ENCODE results near the gene SLC30A5. TPM values are rescaled to one million over a fixed set of nuclear protein-coding genes. Genes with fewer than 3 reads are reported as not detected.
"Not testable (repeated sequence)": the region's sequence is repeated elsewhere in the genome, so short reads cannot be mapped to it uniquely, and the experiment has no call there.

Gene SLC30A5
- total RNA-seq, 2 experiments from 2014 or later: 44.1 to 45.1 TPM

DNA sequence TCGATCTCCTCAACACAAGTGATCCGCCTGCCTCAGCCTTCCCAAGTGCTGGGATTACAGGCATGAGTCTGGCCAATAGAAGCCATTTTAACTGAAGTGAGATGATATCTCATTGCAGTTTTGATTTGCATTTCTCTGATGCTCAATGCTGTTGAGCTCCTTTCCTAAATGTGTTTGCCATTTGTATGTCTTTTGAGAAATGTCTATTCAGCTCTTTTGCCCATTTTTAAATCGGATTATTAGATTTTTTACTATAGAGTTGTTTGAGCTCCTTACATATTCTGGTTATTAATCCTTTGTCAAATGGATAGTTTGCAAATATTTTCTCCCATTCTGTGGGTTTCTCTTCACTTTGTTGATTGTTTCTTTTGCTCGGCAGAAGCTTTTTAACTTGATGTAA lies 46.4 kb downstream of the SLC30A5 start:
- ATAC-seq; intact Hi-C loops (cut with DNase I, micrococcal nuclease); POLR2A ChIA-PET; DNase-seq; H3K36me3 Mint-ChIP-seq (ENCODE audit: low read depth); H3K4me1 Mint-ChIP-seq; H3K27me3 Mint-ChIP-seq; H3K4me3 Mint-ChIP-seq; H3K27ac Mint-ChIP-seq; H3K9me3 Mint-ChIP-seq (ENCODE audit: low read depth): not testable (repeated sequence)
- CTCF ChIA-PET: interaction anchor here (0.7 to 1.6 kb wide), 2 partner anchors 14 to 503 kb away, joined by 3 to 4 read pairs; no protein-coding TSS in a partner anchor

DNA sequence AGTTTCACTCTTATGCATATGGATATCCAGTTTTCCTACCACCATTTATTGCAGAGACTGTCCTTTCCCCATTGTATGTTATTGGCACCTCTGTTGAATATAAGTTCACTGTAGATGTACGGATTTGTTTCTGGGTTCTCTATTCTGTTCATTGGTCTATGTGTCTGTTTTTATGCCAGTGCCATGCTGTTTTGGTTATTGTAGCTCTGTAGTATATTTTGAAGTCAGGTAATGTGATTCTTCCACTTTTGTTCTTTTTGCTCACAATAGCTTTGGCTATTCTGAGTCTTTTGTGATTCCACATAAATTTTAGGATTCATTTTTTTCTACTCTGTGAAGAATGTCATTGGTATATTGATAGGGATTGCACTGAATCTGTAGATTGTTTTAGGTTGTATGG lies 47.0 kb downstream of the SLC30A5 start:
- ChIA-PET CTCF (interaction anchor here (1.6 kb wide), 1 partner anchor 15 kb away, joined by 4 read pairs; no protein-coding TSS in a partner anchor), POLR2A (no interaction called here)
- no peaks in the 10 kb centered on the region for H3K36me3 Mint-ChIP-seq (ENCODE audit: low read depth)
- H3K27me3 Mint-ChIP-seq: no peaks in the 10 kb centered on the region
- intact Hi-C loops (cut with DNase I, micrococcal nuclease): no loop called here
- DNase-seq (no peak), ATAC-seq (no peak)
- H3K27ac Mint-ChIP-seq: no peak overlapping the region
- H3K4me1 Mint-ChIP-seq: no peaks in the 10 kb centered on the region
- no peak overlapping the region for H3K4me3 Mint-ChIP-seq
- peaks cover 8% of the 10 kb centered on the region for H3K9me3 Mint-ChIP-seq (ENCODE audit: low read depth)

DNA sequence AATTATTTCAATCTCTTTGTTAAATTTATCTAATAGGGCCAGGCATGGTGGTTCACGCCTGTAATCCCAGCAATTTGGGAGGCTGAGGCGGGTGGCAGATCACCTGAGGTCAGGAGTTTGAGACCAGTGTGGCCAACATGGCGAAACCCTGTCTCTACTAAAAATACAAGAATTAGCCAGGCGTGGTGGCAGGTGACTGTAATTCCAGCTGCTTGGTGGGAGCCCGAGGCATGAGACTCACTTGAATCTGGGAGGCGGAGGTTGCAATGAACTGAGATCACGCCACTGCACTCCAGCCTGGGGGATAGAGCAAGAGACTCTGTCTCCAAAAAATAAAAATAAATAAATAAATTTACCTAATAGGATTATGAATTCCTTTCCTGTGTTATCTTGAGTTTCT lies 54.8 kb downstream of the SLC30A5 start:
- POLR2A ChIA-PET; DNase-seq; ATAC-seq; H3K4me3 Mint-ChIP-seq; H3K9me3 Mint-ChIP-seq (ENCODE audit: low read depth); H3K36me3 Mint-ChIP-seq (ENCODE audit: low read depth); H3K27ac Mint-ChIP-seq; H3K4me1 Mint-ChIP-seq; intact Hi-C loops (cut with DNase I, micrococcal nuclease); CTCF ChIA-PET; H3K27me3 Mint-ChIP-seq: not testable (repeated sequence)

DNA sequence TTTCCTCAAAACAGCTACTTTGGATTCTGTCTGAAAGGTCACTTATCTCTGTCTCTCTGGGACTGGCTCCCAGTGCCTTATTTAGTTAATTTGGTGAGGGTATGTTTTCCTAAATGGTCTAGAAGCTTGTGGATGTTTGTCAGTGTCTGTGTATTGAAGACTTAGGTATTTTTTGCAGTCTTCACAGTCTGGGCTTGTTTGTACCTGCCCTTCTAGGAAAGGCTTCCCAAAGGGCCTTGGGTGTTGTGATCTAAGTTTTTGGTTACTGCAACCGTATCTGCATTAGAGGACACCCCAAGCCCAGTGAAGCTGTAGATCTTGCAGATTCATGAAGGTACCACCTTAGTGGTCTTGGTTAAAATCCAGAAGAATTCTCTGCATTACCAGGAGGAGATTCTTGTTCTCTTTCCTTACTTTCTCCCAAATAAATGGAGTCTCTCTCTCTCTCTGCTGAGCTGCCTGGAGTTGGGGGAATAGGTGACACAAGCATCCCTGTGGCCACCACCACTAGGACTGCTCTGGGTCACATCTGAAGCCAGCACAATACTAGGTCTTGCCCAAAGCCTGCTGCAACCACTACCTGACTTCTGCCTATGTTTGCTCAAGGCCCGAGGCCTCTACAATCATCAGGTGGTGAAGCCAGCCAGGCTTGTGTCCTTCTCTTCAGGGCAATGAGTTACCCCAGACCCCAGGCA lies 55.3 kb downstream of the SLC30A5 start:
- H3K4me1 Mint-ChIP-seq: no peaks in the 10 kb centered on the region
- no peaks in the 10 kb centered on the region for H3K27me3 Mint-ChIP-seq
- H3K36me3 Mint-ChIP-seq (ENCODE audit: low read depth): no peaks in the 10 kb centered on the region
- POLR2A ChIA-PET: no interaction called here
- CTCF ChIA-PET: no interaction called here
- H3K27ac Mint-ChIP-seq: no peak overlapping the region
- no peak for ATAC-seq
- no peak overlapping the region for H3K4me3 Mint-ChIP-seq
- intact Hi-C loops (cut with DNase I, micrococcal nuclease): no loop called here
- no peaks in the 10 kb centered on the region for H3K9me3 Mint-ChIP-seq (ENCODE audit: low read depth)
- no peak for DNase-seq

DNA sequence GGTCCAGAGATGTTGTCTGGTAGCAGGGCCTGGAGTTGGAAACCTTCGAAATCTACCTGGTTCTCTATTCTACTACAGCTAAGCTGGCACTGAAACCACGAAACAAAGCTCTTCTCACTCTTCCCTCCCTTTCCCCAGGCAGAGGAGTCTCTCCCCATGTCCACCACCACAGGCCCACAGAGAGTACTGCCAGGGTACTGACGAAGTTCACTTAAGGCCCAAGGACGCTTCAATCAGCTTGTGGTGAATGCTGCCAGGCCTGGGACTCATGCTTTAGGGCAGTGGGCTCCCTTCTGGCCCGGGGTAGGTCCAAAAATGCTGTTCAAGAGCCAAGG lies 55.8 kb downstream of the SLC30A5 start:
- POLR2A ChIA-PET: no interaction called here
- Mint-ChIP-seq H3K4me1 (no peaks in the 10 kb centered on the region), H3K9me3 (ENCODE audit: low read depth) (no peaks in the 10 kb centered on the region), H3K27me3 (no peaks in the 10 kb centered on the region), H3K27ac (no peak overlapping the region), H3K36me3 (ENCODE audit: low read depth) (no peaks in the 10 kb centered on the region), H3K4me3 (no peak overlapping the region)
- CTCF ChIA-PET: no interaction called here
- intact Hi-C loops (cut with DNase I, micrococcal nuclease): no loop called here
- DNase-seq (no peak), ATAC-seq (no peak)

DNA sequence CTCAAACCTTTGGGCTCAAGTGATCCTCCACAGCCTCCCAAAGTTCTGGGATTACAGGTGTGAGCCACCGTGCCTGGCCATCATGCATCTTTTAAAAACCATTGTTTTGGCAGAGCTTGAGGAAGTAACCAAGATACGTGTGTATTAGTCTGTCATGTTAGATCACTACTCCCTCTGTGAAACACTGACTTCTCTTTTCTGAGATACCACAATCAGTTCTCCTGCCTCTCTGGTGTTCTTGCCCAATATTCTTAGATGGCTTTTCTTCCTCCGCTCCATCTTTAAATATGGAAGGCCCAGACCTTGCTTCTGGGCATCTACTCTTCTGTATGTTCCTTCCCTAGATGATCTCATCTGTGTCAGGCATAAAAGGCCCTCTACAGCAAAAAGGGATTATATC lies 58.9 kb downstream of the SLC30A5 start:
- no peak overlapping the region for H3K4me3 Mint-ChIP-seq
- CTCF ChIA-PET: no interaction called here
- POLR2A ChIA-PET: no interaction called here
- no peak overlapping the region for H3K27ac Mint-ChIP-seq
- H3K4me1 Mint-ChIP-seq: no peaks in the 10 kb centered on the region
- H3K9me3 Mint-ChIP-seq (ENCODE audit: low read depth): no peaks in the 10 kb centered on the region
- no peaks in the 10 kb centered on the region for H3K27me3 Mint-ChIP-seq
- intact Hi-C loops (cut with DNase I, micrococcal nuclease): loop anchor here in 1 of 2 experiments (2.0 kb wide), 1 partner anchor 20 kb away; no protein-coding TSS in a partner anchor
- no peak for DNase-seq
- H3K36me3 Mint-ChIP-seq (ENCODE audit: low read depth): no peaks in the 10 kb centered on the region
- no peak for ATAC-seq

DNA sequence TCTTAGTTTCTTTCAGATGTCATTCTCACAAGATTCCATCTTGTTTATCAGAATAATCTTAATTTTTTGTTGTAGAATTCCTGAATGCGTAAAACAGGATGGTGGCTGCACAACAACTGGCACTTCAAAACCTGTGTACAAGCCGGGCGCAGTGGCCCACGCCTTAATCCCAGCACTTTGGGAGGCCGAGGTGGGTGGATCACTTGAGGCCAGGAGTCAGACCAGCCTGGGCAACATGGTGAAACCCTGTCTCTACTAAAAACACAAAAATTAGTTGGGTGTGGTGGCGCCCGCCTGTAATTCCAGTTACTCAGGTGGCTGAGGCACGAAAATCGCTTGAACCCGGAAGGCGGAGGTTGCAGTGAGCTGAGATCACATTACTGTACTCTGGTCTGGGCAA lies 62.6 kb downstream of the SLC30A5 start:
- Mint-ChIP-seq H3K9me3 (ENCODE audit: low read depth) (no peaks in the 10 kb centered on the region), H3K27me3 (no peaks in the 10 kb centered on the region), H3K4me1 (no peaks in the 10 kb centered on the region), H3K36me3 (ENCODE audit: low read depth) (no peaks in the 10 kb centered on the region), H3K4me3 (no peak overlapping the region), H3K27ac (no peak overlapping the region)
- ChIA-PET CTCF (no interaction called here), POLR2A (no interaction called here)
- intact Hi-C loops (cut with DNase I, micrococcal nuclease): no loop called here
- ATAC-seq (no peak), DNase-seq (no peak)

DNA sequence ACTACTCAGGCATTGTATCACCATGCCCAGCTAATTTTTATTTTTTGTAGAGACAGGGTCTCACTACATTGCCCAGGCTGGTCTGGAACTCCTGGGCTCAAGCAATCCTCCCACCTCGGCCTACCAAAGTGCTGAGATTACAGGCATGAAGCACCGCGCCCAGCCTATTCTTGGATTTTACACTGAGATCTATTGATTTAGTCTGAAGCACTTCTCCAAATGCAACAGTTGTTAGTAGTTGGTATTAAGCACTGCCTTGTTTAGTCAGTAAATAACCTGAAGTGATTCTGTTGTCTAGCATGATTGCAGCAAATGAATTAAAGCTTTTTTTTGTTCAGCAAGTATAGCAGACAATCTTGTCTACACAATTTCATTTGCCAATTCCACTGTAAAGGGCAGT lies 64.2 kb downstream of the SLC30A5 start:
- no peaks in the 10 kb centered on the region for H3K36me3 Mint-ChIP-seq (ENCODE audit: low read depth)
- H3K4me1 Mint-ChIP-seq: no peaks in the 10 kb centered on the region
- CTCF ChIA-PET: interaction anchor here (1.3 kb wide), 1 partner anchor 11 kb away, joined by 4 read pairs; no protein-coding TSS in a partner anchor

DNA sequence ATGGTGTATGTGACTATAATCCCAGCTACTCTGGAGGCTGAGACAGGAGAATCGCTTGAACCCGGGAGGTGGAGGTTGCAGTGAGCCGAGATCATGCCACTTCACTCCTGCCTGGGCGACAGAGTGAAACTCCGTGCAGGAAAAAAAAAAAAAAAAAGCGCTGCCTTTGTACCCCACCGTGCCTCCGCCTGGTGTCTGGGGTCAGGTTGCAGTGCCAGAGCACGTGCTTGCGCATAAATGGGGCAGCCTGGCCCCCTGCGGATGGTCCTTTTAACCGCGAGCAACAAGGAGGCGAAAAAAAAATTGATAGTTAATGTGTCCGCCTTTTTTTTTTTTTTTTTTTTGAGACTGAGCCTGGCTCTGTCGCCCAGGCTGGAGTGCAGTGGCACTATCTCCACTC lies 66.8 kb downstream of the SLC30A5 start:
- Mint-ChIP-seq H3K27ac (no peak overlapping the region), H3K36me3 (ENCODE audit: low read depth) (no peaks in the 10 kb centered on the region), H3K4me1 (no peaks in the 10 kb centered on the region), H3K27me3 (no peaks in the 10 kb centered on the region), H3K4me3 (no peak overlapping the region), H3K9me3 (ENCODE audit: low read depth) (no peaks in the 10 kb centered on the region)
- ATAC-seq: no peak
- intact Hi-C loops (cut with DNase I, micrococcal nuclease): loop anchor here in 1 of 2 experiments (10.0 kb wide), 1 partner anchor 174 kb away; the partner anchor contains the start of gene CCDC125
- ChIA-PET POLR2A (no interaction called here), CTCF (no interaction called here)
- DNase-seq: no peak

More for the DNA sequence above, 64.2 kb downstream of the SLC30A5 start:
- POLR2A ChIA-PET: no interaction called here
- H3K27me3 Mint-ChIP-seq: no peaks in the 10 kb centered on the region
- DNase-seq (no peak), ATAC-seq (no peak)
- H3K9me3 Mint-ChIP-seq (ENCODE audit: low read depth): no peaks in the 10 kb centered on the region
- intact Hi-C loops (cut with DNase I, micrococcal nuclease): no loop called here
- no peak overlapping the region for H3K27ac Mint-ChIP-seq
- H3K4me3 Mint-ChIP-seq: no peak overlapping the region

DNA sequence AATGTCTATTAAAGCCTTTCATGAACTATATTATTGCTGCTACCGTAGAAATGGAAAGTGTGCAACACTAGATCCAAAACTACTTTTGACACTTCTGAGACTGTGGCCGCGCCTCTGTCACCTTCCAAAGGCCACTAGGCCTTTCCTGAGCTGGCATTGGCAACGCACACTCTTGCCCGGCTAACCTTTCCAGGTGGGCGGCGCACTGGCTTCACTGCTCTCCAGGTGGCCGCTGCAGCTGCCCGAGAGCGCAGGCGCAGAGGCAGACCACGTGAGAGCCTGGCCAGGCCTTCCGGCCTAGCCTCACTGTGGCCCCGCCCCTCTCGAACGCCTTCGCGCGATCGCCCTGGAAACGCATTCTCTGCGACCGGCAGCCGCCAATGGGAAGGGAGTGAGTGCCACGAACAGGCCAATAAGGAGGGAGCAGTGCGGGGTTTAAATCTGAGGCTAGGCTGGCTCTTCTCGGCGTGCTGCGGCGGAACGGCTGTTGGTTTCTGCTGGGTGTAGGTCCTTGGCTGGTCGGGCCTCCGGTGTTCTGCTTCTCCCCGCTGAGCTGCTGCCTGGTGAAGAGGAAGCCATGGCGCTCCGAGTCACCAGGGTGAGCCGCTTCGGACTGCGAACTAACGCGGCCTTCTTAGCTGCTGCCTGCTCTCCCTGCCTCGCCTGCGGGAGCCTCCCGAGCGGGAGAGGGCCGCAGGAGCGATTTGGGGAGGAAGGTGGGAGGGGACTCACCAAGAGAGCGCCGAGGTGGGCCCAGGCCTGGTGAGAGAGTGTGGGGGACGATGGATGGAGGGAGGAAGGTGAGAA lies 73.1 kb downstream of the SLC30A5 start, which contains the start of gene CCNB1:
Gene CCNB1, plus strand, starts transcription at position 465 of the 807 bp plus-strand sequence. Its CDS starts 113 bp downstream, at position 578.
- ATAC-seq (peak; percentile 100), DNase-seq (peak; percentile 99)
- ChIA-PET POLR2A (interaction anchor here (1.0 to 1.4 kb wide), 2 partner anchors 15 to 23 kb away, joined by 4 to 6 read pairs; partner anchors contain the start of gene CENPH), CTCF (interaction anchor here (0.6 to 1.7 kb wide), 7 partner anchors 13 to 168 kb away, joined by 3 to 7 read pairs (median 4); partner anchors contain the start of genes CENPH and SLC30A5)
- Mint-ChIP-seq H3K27ac (peak within 1 kb of the TSS; percentile 81), H3K4me1 (peaks cover 17% of the 10 kb centered on the region), H3K27me3 (no peaks in the 10 kb centered on the region), H3K4me3 (peak within 1 kb of the TSS; percentile 94), H3K36me3 (ENCODE audit: low read depth) (peaks cover 41% of the 10 kb centered on the region), H3K9me3 (ENCODE audit: low read depth) (no peaks in the 10 kb centered on the region)
- intact Hi-C loops (cut with DNase I, micrococcal nuclease): loop anchor here (1.0 to 10.0 kb wide), 8 partner anchors 22 to 202 kb away; partner anchors contain the start of genes AK6 (in 2 of the 2), CCDC125 (in 2 of the 2), CDK7 (in 2 of the 2) and CENPH (in 2 of the 2)

DNA sequence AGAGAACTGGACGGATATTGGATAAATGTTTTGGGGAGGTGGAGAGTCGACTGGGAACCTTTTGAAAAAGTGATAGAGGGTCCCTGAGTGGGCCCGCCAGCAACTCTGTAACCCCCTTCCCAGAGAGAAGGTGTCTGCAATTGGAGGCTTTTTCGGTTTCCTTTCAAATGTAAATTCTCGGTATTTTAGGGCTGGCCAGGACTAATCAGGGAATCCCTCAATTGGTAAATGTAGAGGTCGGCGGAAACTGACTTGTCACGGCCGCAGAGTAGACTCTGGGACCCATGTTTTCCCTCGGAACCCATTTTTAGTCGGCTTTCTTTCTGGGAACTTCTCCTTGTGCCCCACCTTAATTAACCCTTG lies 73.7 kb downstream of the SLC30A5 start:
- intact Hi-C loops (cut with DNase I, micrococcal nuclease): loop anchor here (1.0 to 10.0 kb wide), 6 partner anchors 22 to 202 kb away; partner anchors contain the start of genes AK6 (in 1 of the 2), CCDC125 (in 1 of the 2), CDK7 (in 1 of the 2) and CENPH (in 1 of the 2)
- Mint-ChIP-seq H3K27me3 (no peaks in the 10 kb centered on the region), H3K4me1 (peaks cover 17% of the 10 kb centered on the region), H3K4me3 (peak overlapping the region; percentile 94), H3K9me3 (ENCODE audit: low read depth) (no peaks in the 10 kb centered on the region), H3K27ac (peak overlapping the region; percentile 81), H3K36me3 (ENCODE audit: low read depth) (peaks cover 46% of the 10 kb centered on the region)
- ATAC-seq: no peak
- DNase-seq: peak; percentile 8
- CTCF ChIA-PET: interaction anchor here (0.6 to 1.8 kb wide), 4 partner anchors 10 to 74 kb away, joined by 4 to 7 read pairs (median 5); partner anchors contain the start of genes CENPH and SLC30A5
- POLR2A ChIA-PET: interaction anchor here (1.4 kb wide), 1 partner anchor 15 kb away, joined by 4 read pairs; no protein-coding TSS in a partner anchor
